Esophagus mucosa (tissue), 1 donor: ENCODE data around the gene NUDCD3. TPM values are rescaled to one million over a fixed set of nuclear protein-coding genes. Genes with fewer than 3 reads are reported as not detected.

Experiments used
- ATAC-seq: fragments of 200-7000 bp; cut with Tn5 transposase; one replicate; pipeline ENCODE4 v1.9.1; 2020
- total RNA-seq: library from RNA; stranded (reverse); gene quantifications from one replicate; pipeline ENCODE4 v1.2.4, GENCODE V29; 2023
- donor health status: DM: yes; HTN: yes; CAD: no.

Gene NUDCD3
- total RNA-seq, 1 donor from 2014 or later: 68.9 TPM

- ATAC-seq: peak; percentile 97
Measured at GRCh38 chr7:44477063-44477830, 13.2 kb downstream of the NUDCD3 start.

GRCh38 chr7:44476313-44476712 lies 14.1 kb downstream of the NUDCD3 start:
- no peak for ATAC-seq

GRCh38 chr7:44473295-44473694 lies 17.2 kb downstream of the NUDCD3 start:
- no peak for ATAC-seq

- no peak for ATAC-seq
Measured at GRCh38 chr7:44472843-44473242, 17.6 kb downstream of the NUDCD3 start.

GRCh38 chr7:44471850-44472249 lies 18.6 kb downstream of the NUDCD3 start:
- ATAC-seq: no peak

GRCh38 chr7:44471436-44471835 lies 19.0 kb downstream of the NUDCD3 start:
- no peak for ATAC-seq

- ATAC-seq: no peak
Measured at GRCh38 chr7:44470628-44471245, 19.7 kb downstream of the NUDCD3 start.

GRCh38 chr7:44470135-44470479 lies 20.4 kb downstream of the NUDCD3 start:
- ATAC-seq: no peak

- ATAC-seq: no peak
Measured at GRCh38 chr7:44469461-44470134, 20.9 kb downstream of the NUDCD3 start.

GRCh38 chr7:44467217-44467548 lies 23.3 kb downstream of the NUDCD3 start:
- no peak for ATAC-seq

- ATAC-seq: no peak
Measured at GRCh38 chr7:44466300-44467216, 23.9 kb downstream of the NUDCD3 start.

GRCh38 chr7:44465490-44465889 lies 25.0 kb downstream of the NUDCD3 start:
- ATAC-seq: no peak

GRCh38 chr7:44463169-44463808 lies 27.2 kb downstream of the NUDCD3 start:
- ATAC-seq: no peak

GRCh38 chr7:44461387-44461786 lies 29.1 kb downstream of the NUDCD3 start:
- ATAC-seq: peak; percentile 18

GRCh38 chr7:44460325-44460724 lies 30.1 kb downstream of the NUDCD3 start:
- peak; percentile 63 for ATAC-seq

GRCh38 chr7:44455155-44455554 lies 35.3 kb downstream of the NUDCD3 start:
- ATAC-seq: no peak

GRCh38 chr7:44454348-44454747 lies 36.1 kb downstream of the NUDCD3 start:
- ATAC-seq: no peak

- ATAC-seq: no peak
Measured at GRCh38 chr7:44451123-44451522, 39.3 kb downstream of the NUDCD3 start.

GRCh38 chr7:44449584-44449928 lies 40.9 kb downstream of the NUDCD3 start:
- no peak for ATAC-seq

GRCh38 chr7:44448922-44449583 lies 41.4 kb downstream of the NUDCD3 start:
- ATAC-seq: no peak

GRCh38 chr7:44447874-44448425 lies 42.5 kb downstream of the NUDCD3 start:
- peak; percentile 23 for ATAC-seq
